ENCODE measurements around the gene DUS2.

- TF ChIP-seq CTCF (IDR thresholded peaks at IDR 0.05), result no peak
- no peak for TF ChIP-seq POLR2AphosphoS5 (IDR thresholded peaks at IDR 0.05)
Measured at GRCh38 chr16:68069511-68070248, 46.6 kb downstream of the DUS2 start.

Measured in esophagus muscularis mucosa (tissue), 3 donors.